Activated CD4-positive, alpha-beta T cell treated with anti-CD3 and anti-CD28 coated beads for 36 hours (primary cell): ENCODE measurements around the gene CDK5R1. TPM values are rescaled to one million over a fixed set of nuclear protein-coding genes. Genes with fewer than 3 reads are reported as not detected.

Source experiments
- ATAC-seq: fragments of 200-7000 bp; cut with Tn5 transposase; one replicate; pipeline ENCODE4 v1.10.0; 2021; ENCODE audit warnings: mild to moderate bottlenecking, moderate library complexity
- CTCF ChIA-PET: fragments of 350-600 bp; sonication (Branson Sonifier 250); formaldehyde crosslinking; loops from one replicate; lab custom pipeline; 2021; ENCODE audit warnings: antibody characterized with exemption; lab: Charles Lee
- POLR2A ChIA-PET: fragments of 350-600 bp; sonication (Branson Sonifier 250); formaldehyde crosslinking; loops from one replicate; lab custom pipeline; 2021; ENCODE audit warnings: antibody characterized with exemption, inconsistent platforms; lab: Charles Lee
- DNase-seq: peaks from one replicate; pipeline ENCODE4 v3.0.0-alpha.2; 2020
- H3K27ac Mint-ChIP-seq: one replicate; pipeline ENCODE4 v1.8.0; 2021; ENCODE audit warnings: mixed read lengths
- H3K27me3 Mint-ChIP-seq: one replicate; pipeline ENCODE4 v1.8.0; 2021; ENCODE audit warnings: mixed read lengths
- H3K36me3 Mint-ChIP-seq: one replicate; pipeline ENCODE4 v1.8.0; 2021; ENCODE audit warnings: low read depth, mixed read lengths
- H3K4me1 Mint-ChIP-seq: one replicate; pipeline ENCODE4 v1.8.0; 2021; ENCODE audit warnings: mixed read lengths
- H3K4me3 Mint-ChIP-seq: one replicate; pipeline ENCODE4 v1.8.0; 2021; ENCODE audit warnings: mild to moderate bottlenecking, moderate library complexity, mixed read lengths
- H3K9me3 Mint-ChIP-seq: one replicate; pipeline ENCODE4 v1.8.0; 2021; ENCODE audit warnings: low read depth, mixed read lengths
- intact Hi-C, 2 experiments: fragments of 100-400 bp; cut with DNase I in 1 of 2; cut with micrococcal nuclease in 1 of 2; formaldehyde crosslinking; loops; one replicate each; pipeline versions ENCODE4 v1.14.2 to v1.15.1; 2022 to 2024; cut with DNase I, micrococcal nuclease
- total RNA-seq, 2 experiments: library from RNA; stranded (reverse); gene quantifications; one replicate each; pipeline ENCODE4 v1.2.3, GENCODE V29; 2021

The CDK5R1 gene
- total RNA-seq, 2 experiments from 2014 or later = 15.3 to 15.4 TPM

DNA sequence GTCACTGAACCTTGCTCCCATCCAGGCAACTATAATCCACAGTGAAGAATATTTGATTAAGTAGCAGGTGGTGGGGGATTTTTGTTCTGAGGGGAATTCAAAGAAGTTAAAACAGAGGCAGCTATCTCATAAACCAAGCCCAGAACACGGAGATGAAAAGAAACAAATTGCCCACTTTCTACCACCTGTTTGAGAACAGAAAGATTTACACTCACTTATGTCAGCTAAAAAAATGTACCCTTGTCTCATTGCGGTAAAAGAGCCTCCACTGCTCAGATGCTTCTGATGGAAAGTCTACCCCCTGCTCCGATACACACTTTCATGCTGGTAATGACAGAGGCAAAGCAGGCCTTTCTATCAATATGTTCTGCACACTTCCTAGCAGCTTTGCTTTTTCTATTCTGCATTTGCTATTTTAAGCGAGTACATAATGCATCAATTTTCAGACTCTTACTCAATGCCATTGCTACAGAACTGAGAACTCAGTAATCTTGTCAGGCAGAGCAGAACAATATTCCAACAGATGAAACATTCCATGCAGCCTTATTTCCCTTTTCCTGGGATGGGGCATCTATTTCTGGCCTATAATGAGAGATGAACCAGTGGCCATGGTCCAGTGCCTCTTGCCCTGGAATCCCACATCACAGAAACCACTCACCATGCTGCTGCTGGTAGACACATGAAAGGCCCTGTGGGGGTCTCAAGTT is 29.0 kb downstream of the CDK5R1 start:
- CTCF ChIA-PET = interaction anchor here (0.8 to 1.3 kb wide), 3 partner anchors 11 to 192 kb away, joined by 3 read pairs; no protein-coding TSS in a partner anchor
- no peak overlapping the region for H3K4me3 Mint-ChIP-seq
- peak overlapping the region; percentile 48 for H3K27ac Mint-ChIP-seq
- intact Hi-C loops = loop anchor here in 1 of 2 experiments (5.0 kb wide), 1 partner anchor 1704 kb away; no protein-coding TSS in a partner anchor
- H3K27me3 Mint-ChIP-seq = no peaks in the 10 kb centered on the region
- ATAC-seq (peak; percentile 7), DNase-seq (no peak)
- peaks cover 65% of the 10 kb centered on the region for H3K4me1 Mint-ChIP-seq
- POLR2A ChIA-PET = interaction anchor here (0.6 kb wide), 1 partner anchor 8 kb away, joined by 3 read pairs; no protein-coding TSS in a partner anchor
- no peaks in the 10 kb centered on the region for H3K36me3 Mint-ChIP-seq
- H3K9me3 Mint-ChIP-seq = no peaks in the 10 kb centered on the region

DNA sequence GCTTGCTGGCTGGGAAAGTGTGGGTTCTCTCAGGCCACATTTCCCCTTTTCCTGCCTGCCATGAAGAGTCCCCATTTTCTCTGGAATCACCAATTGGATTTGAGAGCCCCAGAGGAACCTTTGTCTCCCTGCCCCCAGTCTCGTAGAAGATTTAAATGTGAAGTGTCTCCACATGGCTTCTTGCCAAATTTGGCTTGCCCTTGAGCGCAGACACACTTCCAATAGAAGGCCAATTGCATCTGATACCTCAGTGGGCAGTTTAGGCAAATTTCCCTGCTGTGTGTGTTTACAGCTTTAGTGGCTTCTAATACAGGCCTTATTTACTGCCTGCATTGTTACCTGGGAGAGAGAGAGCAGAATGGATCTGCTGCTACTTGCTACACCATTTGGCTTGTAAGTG is 29.7 kb downstream of the CDK5R1 start:
- Mint-ChIP-seq H3K9me3 (no peaks in the 10 kb centered on the region), H3K36me3 (no peaks in the 10 kb centered on the region), H3K27ac (peak overlapping the region; percentile 82), H3K4me1 (peaks cover 70% of the 10 kb centered on the region), H3K27me3 (no peaks in the 10 kb centered on the region), H3K4me3 (no peak overlapping the region)
- ATAC-seq (no peak), DNase-seq (no peak)
- intact Hi-C loops = loop anchor here in 1 of 2 experiments (5.0 kb wide), 1 partner anchor 1704 kb away; no protein-coding TSS in a partner anchor
- POLR2A ChIA-PET = interaction anchor here (0.6 kb wide), 1 partner anchor 8 kb away, joined by 3 read pairs; no protein-coding TSS in a partner anchor
- CTCF ChIA-PET = interaction anchor here (0.8 to 1.3 kb wide), 4 partner anchors 12 to 54 kb away, joined by 3 to 4 read pairs (median 3); partner anchors contain the start of gene CDK5R1

DNA sequence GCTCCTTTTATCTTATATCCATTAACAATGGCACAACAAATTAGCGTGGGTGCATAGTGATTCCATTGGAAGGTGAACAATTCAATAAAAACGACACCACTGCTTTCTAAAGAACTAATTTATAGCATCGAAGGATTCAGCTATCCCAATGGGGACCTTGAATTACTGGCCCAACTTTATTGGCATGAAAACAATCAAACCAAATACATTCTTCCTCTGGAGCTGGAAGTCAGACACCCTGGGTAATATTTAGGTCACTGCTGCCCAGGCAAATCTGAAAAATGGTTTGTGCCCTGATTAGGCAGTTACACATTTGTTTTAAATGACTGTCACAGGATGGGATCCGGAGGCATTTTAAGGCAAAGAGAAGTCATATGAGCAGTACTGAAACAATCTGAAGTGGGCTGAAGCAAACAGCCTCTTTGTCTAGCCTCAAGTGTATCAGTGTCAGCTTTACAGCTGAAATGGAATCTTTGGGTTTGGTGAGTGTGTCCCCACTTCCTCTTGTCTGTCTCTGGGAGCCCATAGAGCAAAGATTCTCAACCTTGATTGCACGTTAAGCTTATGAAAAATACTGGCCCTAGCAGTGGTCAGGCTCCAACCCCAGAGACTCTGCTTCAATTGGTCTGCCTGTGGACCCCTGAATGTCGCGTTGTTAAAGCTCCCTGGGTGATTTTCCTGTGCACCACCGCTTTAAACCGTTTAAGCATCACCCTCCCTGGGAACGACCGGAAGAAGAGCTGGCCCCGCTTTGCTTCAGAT is 30.3 kb downstream of the CDK5R1 start:
- POLR2A ChIA-PET = interaction anchor here (0.5 to 2.1 kb wide), 3 partner anchors 29 to 299 kb away, joined by 4 to 7 read pairs (median 4); partner anchors contain the start of gene CDK5R1
- Mint-ChIP-seq H3K4me1 (peaks cover 70% of the 10 kb centered on the region), H3K27me3 (no peaks in the 10 kb centered on the region), H3K9me3 (no peaks in the 10 kb centered on the region), H3K27ac (peak overlapping the region; percentile 82), H3K36me3 (no peaks in the 10 kb centered on the region), H3K4me3 (peak overlapping the region; percentile 6)
- DNase-seq = no peak
- intact Hi-C loops = loop anchor here in 1 of 2 experiments (1.0 to 5.0 kb wide), 2 partner anchors 14 to 1705 kb away; no protein-coding TSS in a partner anchor
- CTCF ChIA-PET = interaction anchor here (0.6 to 1.9 kb wide), 7 partner anchors 10 to 177 kb away, joined by 3 to 6 read pairs (median 4); partner anchors contain the start of gene CDK5R1
- peak; percentile 28 for ATAC-seq

DNA sequence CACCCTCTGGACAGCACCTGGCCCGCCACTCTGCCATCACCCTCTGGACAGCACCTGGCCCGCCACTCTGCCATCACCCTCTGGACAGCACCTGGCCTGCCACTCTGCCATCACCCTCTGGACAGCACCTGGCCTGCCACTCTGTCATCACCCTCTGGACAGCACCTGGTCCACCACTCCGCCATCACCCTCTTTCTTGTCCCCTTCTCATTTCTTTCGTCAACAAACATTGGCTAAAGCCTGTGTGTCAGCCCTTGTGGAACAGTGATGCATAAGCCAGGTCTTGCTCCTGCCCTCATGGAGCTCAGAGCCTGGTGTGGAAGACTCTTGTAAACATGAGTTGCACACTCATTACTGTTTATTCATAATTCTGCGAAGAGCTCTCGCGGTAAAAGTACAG is 31.2 kb downstream of the CDK5R1 start:
- no peaks in the 10 kb centered on the region for H3K36me3 Mint-ChIP-seq
- CTCF ChIA-PET = interaction anchor here (0.7 to 1.9 kb wide), 7 partner anchors 9 to 73 kb away, joined by 3 to 7 read pairs (median 4); partner anchors contain the start of gene CDK5R1
- no peaks in the 10 kb centered on the region for H3K9me3 Mint-ChIP-seq
- POLR2A ChIA-PET = interaction anchor here (0.5 to 2.1 kb wide), 3 partner anchors 30 to 300 kb away, joined by 4 to 7 read pairs (median 4); partner anchors contain the start of gene CDK5R1
- no peaks in the 10 kb centered on the region for H3K27me3 Mint-ChIP-seq
- H3K4me1 Mint-ChIP-seq = peaks cover 78% of the 10 kb centered on the region
- H3K27ac Mint-ChIP-seq = peak overlapping the region; percentile 55
- no peak for ATAC-seq
- peak overlapping the region; percentile 70 for H3K4me3 Mint-ChIP-seq
- intact Hi-C loops = loop anchor here in 1 of 2 experiments (1.0 to 5.0 kb wide), 2 partner anchors 15 to 1706 kb away; no protein-coding TSS in a partner anchor
- DNase-seq = no peak

DNA sequence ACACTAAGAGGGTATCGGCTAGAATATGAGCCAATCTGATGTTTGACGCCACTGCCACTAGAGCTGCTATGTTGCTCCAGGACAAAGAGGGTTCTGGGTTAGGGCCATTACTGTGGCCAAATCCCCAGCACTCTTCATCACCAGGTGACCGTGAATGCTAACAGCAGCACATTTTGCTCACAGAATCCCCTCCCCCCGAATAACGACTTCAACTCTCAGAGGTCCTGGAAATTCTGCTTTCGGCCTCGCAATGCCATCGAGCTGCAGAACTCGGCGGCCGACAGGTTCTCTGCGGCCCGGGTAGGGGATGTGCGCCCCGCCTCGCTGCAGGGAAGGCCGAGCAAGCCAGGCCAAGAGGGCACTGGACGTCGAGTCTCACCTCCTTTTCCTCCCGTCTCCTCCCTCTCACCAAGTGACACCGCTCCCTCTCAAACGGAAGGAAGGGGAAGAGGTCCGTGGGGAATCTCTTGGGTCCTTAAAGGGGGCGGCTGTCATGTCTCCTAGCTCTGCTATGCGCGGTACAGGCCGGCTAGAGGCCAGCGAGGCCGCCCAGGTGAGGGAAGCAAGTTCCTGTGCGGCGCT is 31.9 kb downstream of the CDK5R1 start:
- peak overlapping the region; percentile 39 for H3K27ac Mint-ChIP-seq
- intact Hi-C loops = loop anchor here in 1 of 2 experiments (1.0 to 5.0 kb wide), 3 partner anchors 31 to 1706 kb away; partner anchors contain the start of gene PSMD11
- peak overlapping the region; percentile 70 for H3K4me3 Mint-ChIP-seq
- H3K9me3 Mint-ChIP-seq = no peaks in the 10 kb centered on the region
- ATAC-seq (no peak), DNase-seq (no peak)
- peaks cover 82% of the 10 kb centered on the region for H3K4me1 Mint-ChIP-seq
- ChIA-PET CTCF (interaction anchor here (0.7 to 1.9 kb wide), 6 partner anchors 9 to 74 kb away, joined by 3 to 7 read pairs (median 5); partner anchors contain the start of gene CDK5R1), POLR2A (interaction anchor here (0.6 to 2.1 kb wide), 3 partner anchors 31 to 95 kb away, joined by 4 to 7 read pairs (median 7); partner anchors contain the start of gene CDK5R1)
- H3K27me3 Mint-ChIP-seq = no peaks in the 10 kb centered on the region
- H3K36me3 Mint-ChIP-seq = no peaks in the 10 kb centered on the region

DNA sequence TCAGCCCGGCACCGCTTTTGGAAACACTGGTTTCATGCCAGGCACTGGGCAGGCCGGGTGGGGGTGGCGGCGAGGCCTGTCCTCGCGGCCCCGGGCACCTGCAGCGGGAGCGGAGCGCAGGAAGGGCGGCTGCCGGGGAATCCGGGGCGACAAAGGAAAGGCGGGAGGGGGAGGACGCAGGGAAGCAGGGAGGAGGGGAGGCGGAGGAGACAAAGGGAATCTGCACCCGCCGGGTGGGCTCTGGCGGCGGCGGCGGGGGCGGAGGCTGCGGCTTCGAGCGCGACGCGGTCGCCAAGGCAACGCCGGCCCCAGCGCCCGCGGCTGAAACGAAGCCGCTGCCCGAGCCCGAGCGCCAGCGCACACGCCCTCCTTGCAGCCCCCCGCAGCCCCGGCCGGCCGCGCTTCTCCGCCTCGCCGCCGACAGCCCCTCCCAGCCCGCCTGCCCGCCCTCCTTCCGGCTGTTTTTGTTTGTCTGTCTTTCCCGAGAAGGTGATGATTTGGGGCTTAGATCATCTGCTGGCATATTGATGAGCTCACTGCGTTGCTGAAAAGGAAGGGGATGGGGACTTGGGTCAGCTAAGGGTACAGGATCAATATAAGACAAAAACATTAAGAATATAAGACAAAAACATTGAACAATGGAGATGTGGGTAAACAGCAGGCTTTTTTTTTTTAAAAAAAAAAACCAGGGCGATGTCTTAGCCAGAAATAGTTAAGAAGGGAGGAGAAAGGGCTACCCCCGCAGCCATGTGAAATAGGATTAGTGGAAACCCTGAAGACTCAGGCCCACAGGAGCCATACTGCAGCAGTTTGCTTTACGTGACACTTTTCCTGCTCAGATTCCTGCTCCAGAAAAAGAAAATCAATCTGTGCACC is 32.7 kb downstream of the CDK5R1 start:
- Mint-ChIP-seq H3K36me3 (no peaks in the 10 kb centered on the region), H3K4me1 (peaks cover 89% of the 10 kb centered on the region), H3K9me3 (no peaks in the 10 kb centered on the region), H3K27ac (peak overlapping the region; percentile 92), H3K27me3 (no peaks in the 10 kb centered on the region), H3K4me3 (peak overlapping the region; percentile 70)
- peak; percentile 5 for ATAC-seq
- intact Hi-C loops = loop anchor here (1.0 to 5.0 kb wide), 4 partner anchors 29 to 1707 kb away; partner anchors contain the start of gene PSMD11 (in 1 of the 2)
- POLR2A ChIA-PET = interaction anchor here (0.6 to 2.0 kb wide), 3 partner anchors 32 to 95 kb away, joined by 4 to 7 read pairs (median 7); partner anchors contain the start of gene CDK5R1
- DNase-seq = peak; percentile 82
- CTCF ChIA-PET = interaction anchor here (1.8 kb wide), 2 partner anchors 32 to 57 kb away, joined by 6 to 7 read pairs; partner anchors contain the start of gene CDK5R1

DNA sequence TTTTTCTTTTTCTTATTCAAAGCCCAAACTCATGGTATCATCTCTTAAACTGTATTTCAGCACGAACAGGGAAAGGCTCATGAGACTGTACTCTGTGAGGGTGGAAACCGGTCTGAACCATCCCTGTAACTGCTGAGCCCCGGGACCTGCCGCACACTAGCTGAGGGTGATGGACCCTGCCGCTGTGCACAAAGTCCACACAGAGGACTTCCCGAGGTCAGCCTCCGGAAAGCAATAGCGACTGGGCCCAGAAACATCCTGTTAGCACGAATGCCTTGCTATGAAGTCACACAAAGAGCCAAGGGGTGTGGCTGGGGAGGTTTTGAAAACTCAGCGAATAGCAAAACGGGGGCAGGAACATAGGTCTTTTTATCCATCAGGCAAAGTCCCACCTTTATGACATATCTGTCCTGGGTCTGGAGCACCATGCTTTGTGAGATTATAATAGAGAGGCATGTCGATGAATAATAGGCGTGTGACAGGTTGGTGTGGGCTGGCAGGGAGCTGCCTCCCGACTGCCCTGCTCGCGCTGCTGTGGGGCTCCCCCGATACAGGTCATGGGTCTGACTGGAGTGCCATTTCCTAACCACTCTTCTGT is 33.4 kb downstream of the CDK5R1 start:
- Mint-ChIP-seq H3K4me1 (peaks cover 92% of the 10 kb centered on the region), H3K27me3 (no peaks in the 10 kb centered on the region), H3K4me3 (peak overlapping the region; percentile 70), H3K27ac (peak overlapping the region; percentile 92), H3K36me3 (no peaks in the 10 kb centered on the region), H3K9me3 (no peaks in the 10 kb centered on the region)
- CTCF ChIA-PET = interaction anchor here (0.7 kb wide), 1 partner anchor 36 kb away, joined by 3 read pairs; no protein-coding TSS in a partner anchor
- POLR2A ChIA-PET = interaction anchor here (0.7 to 2.0 kb wide), 2 partner anchors 33 to 76 kb away, joined by 4 to 7 read pairs; partner anchors contain the start of gene CDK5R1
- DNase-seq = peak; percentile 76
- peak; percentile 37 for ATAC-seq
- intact Hi-C loops = loop anchor here in 1 of 2 experiments (2.0 kb wide), 1 partner anchor 29 kb away; no protein-coding TSS in a partner anchor

DNA sequence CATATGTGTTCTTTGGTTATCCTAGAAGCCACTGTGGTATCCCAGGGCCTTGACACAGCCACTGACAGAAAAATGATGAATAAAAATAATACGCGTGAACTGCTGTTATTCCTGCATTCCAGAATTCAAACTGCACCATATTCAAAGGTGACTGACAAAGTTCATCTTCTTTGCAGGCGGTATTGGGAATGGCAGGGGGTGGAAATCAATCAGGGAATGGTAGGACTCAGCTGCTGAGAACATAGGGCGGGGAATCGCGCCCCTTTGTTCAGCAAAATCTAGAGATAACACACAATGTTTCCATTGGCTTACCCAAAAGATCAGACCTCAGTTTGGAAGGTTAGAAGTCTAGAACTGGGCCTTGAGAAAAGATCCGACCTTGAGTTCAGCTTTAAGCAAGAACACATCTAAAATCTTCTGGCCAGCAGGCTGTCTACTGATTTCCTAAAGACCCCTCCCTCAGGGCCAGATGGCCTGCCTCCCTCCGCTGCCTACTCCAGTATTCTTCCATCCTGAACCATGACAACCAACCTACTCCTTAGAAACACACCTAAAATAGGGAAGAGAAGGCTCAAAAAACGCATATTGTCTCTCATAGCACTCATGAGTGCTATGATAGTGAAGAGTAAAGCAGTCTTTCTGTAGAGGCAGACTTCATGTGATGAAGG is 34.1 kb downstream of the CDK5R1 start:
- H3K9me3 Mint-ChIP-seq = no peaks in the 10 kb centered on the region
- H3K36me3 Mint-ChIP-seq = no peaks in the 10 kb centered on the region
- peaks cover 91% of the 10 kb centered on the region for H3K4me1 Mint-ChIP-seq
- no peaks in the 10 kb centered on the region for H3K27me3 Mint-ChIP-seq
- peak overlapping the region; percentile 92 for H3K27ac Mint-ChIP-seq
- ChIA-PET POLR2A (interaction anchor here (2.0 kb wide), 1 partner anchor 34 kb away, joined by 7 read pairs; the partner anchor contains the start of gene CDK5R1), CTCF (interaction anchor here (0.7 kb wide), 1 partner anchor 36 kb away, joined by 3 read pairs; no protein-coding TSS in a partner anchor)
- peak overlapping the region; percentile 70 for H3K4me3 Mint-ChIP-seq
- DNase-seq (no peak), ATAC-seq (no peak)
- intact Hi-C loops = loop anchor here in 1 of 2 experiments (2.0 kb wide), 1 partner anchor 30 kb away; no protein-coding TSS in a partner anchor
